Eye (tissue), 1 donor: ENCODE data around the gene ANKRD33B.
A peak's percentile ranks its signal among the peaks of the same experiment; 100 is the strongest.
"Not testable (repeated sequence)": the region's sequence is repeated elsewhere in the genome, so short reads cannot be mapped to it uniquely, and the experiment has no call there.

Experiments
- DNase-seq: peaks from one replicate; pipeline ENCODE4 v3.0.0-alpha.2; 2015

Gene ANKRD33B

DNA sequence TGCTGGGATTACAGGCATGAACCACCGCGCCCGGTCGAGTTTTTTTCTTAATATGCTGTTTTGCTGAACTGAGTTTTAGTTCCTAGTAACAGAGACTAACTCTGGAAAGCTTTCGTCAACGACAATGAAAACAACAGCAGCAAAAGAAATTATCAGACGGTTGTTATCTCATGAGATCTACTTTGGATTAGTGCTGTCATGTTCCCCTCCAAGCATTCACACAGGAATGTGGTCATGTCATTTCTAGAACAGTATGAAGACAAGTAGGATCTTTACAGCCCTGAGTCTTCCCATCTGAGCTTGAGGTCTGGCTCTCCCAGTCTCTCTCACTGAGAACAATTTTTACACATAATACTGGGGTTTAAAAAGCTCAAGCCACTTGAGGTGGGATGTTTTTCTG is 4.0 kb upstream of the ANKRD33B start:
- DNase-seq: no peak

DNA sequence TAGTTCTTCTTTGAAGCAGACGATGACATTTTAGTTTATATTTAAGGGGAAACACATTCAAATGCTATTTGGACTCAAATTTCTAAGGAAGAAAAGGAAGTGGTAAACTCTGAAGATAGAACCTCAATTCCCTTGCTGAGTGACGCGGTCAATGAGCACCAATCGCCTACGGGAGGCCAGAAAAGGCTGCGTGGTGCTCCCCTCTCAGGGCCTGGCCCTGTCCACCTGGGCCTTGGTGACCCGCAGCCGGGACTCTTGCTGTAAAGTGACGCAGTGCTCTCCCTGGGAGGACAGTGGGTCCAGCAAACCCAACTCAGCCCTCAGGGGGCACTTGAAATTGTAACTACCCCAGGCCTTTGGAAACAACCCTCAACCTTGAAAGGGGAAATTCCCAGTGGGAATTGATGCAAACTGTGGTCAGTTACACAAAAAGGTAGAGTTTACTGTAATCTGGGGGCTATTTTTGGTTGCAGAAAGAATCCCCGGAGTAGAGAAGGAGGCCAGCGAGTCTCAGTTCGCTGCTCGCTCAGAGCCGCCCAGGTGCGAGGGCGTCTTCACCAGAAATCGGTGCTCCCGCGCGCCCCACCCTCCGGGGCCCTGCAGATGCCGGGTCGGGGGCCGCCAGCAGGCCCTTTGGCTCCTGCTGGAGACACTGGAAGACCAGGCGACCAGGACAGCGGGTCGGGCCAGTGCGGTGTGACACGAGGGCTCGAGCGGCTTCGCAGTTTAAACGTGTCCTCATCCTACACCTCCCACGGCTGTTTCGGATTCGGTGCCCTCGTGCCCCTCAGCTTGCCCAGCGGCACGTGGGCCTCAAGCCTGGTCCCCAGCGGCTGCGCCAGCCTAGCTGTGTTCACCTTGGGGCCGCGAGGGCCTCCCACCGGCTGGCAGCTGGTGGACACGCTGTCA is 1.4 kb upstream of the ANKRD33B start:
- DNase-seq: no peak

DNA sequence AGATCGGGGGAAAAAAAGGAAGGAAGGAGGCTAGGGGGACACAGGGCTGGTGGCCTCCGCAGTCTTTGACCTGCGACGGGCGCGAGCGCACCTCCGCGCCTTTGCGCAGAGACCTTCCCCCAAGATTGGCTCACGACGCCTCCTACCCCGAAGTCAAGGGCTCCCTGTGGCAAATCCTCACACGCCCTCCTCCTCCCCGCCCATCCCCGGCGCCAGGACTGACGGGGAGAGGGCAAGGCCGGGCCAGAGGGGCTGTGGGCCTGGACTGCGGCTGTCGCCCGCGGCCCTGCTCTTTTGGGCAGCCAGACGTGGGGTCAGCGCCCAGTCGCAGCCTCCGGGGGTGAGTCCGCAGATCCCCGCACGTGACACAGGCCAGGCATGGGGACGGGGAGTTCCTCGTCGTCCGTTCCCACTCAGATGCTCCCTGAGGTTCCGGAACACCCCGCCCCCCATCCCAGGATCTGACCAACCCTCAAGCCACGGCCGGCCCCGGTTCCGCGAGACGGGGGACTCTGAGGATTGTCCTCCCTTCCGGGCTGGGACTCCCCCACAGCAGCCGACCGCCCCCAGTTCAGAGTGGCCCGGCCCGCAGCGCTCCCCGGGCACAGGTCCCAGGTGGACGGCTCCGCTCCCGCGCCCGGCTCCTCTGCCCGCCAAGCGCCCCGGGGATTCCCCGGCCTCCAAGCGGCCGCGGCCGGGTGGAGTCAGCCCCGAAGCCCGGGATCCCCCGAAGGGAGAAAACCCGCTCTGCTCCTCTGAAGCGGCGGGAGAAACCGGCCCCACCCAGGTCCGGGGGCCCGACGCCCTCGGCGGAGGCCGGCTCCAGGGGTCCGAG is 543 bp upstream of the ANKRD33B start:
- DNase-seq: peak; percentile 66

DNA sequence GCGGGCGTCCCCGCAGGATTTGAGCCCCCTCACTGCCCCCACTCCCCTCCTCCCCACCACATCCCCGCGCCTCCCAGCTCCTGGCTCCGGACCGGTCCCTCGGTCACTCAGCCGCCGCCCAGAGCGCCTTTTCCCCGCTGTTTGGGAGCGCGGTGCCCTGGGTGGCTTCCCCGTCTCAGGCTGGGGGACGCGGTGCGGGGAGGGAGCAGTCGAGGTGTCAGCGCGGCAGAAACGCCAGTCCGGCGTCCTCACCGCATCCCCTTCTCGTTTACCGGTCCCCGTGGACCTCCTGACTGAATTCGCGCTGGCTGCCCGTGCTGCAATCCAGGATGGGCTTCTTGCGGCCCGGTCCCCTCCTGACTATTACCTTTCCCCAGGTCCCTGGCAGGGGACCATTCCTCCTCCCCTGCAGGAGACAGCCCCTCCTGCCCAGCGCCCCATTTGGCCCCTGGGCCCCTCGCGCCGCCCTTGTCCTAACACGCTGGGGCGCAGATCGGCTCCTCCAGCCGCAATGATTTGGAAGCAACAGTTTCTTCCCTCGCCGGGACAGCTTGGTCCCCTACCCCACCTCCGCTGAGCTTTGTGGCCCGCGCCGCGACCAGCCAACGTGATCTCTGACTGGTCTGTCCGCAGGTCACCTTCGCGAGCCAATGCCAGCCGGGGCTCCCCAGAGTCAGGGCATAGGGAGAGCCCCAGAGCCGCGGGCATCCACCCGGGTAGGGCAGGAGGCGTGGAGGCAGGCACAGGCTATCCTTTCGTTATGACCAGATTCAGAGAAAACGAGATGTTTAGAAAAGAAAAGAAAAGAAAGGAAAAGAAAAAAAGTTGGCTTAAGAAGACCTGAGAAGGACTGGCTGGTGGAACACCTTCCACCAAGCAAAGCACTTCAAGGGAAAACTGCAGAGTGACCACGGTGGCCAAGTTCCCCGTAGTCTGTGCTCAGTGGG is 1.2 kb downstream of the ANKRD33B start:
- DNase-seq: peak; percentile 64

DNA sequence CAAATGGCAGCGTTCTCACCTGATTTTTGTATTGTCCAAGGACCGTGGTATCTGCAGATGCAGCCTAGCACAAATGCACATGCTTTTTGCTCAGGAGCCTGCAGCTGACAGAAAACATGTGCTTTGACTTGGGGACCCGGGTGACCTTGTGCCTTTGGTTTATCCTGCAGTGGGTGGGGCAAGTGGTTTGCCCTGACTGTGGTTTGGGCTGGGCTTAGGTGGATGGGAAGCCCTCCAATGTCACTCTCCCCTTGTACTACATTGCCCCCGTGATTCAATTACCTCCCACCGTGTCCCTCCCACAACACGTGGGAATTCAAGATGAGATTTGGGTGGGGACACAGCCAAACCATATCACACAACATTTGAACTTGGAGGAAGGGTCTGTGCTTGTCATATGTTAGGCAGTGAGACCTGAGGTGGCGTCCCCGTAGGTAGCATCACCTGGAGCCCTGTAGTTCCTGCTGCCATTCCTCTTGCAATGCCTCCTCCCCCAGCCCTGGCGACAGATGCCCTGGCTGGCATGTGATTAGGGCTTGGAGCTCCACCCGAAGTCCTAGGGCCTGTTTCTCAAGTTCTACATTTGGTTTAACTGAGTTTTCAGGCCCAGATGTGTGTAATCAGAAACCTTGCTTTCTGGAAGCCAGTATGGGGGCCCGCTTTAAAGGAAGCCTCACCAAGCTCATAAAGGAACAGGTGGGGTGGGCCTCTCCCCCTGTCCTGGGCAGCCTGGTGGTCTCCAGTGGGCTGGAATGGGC is 2.1 kb downstream of the ANKRD33B start:
- DNase-seq: no peak

DNA sequence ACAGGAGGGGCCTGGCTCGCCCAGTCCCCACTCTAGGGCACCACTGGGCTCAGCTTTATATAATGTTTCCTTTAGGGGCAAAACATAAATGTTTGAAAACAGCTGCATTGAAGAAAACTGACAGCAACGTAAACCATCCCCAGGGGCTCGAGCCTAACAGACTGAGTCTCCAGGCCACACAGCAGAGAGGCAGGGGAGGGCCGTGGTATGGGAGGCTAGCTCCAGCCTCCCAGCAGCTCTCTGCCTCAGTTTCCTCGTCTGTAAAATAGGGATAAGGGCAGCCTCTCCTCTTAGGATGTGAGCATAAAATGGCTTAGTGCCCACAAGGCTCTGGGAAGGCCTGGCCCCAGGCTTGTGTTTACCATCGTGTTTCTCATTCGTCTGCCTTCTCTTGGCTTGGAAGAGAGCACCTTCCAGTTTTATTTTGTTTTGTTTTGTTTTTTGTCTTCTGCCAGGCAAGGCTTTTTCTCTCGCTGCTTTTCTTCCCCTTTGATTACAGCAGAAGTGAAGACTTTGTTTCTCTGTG is 2.7 kb downstream of the ANKRD33B start:
- no peak for DNase-seq

DNA sequence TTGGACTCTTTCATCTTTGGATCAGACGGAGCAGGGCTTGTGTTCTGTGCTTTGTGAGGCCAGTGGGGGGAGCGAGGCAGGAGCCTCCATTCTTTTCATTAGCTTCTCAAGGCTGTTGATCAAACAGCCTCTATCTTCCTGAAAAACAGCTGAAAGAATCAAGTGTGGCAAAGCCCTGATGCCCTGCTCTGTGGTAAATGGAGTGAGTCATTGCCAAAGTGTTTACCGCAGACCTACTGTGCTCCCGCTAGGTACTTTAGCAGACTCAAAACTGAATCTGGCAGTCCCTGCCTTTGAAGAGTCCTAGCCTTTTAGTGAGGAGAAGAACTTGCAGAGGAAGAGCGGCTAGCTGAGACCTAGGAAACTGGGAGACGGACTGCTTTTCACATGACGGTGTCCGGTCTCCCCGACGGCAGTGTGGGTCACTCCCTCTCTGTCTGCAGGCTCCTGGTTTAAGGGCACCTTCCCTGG is 3.3 kb downstream of the ANKRD33B start:
- DNase-seq: no peak

DNA sequence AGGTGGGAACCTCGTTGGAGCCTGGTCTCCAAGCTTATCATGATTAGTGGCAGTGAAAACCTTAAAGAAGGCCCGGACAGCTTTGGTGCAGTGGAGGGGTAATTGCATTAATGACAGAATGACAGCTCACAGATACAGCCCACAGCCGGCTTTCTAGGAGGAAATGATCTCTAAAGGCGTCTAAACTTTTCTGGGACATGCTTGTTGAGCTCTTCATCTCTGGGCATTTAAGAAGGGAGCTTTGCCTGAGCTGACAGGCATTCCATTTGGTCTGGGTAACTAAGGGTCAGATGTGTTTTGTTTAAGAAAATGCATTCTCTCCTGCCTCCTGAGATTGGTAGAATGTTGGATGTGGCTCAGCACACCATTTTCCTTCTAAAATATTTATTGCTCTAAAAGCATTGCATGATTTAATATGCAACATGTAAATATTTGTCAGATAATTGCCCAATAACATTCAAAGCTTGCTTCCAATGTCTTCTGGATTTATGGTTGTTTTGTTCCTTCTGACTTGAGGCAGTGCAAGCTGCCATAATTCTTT is 4.0 kb downstream of the ANKRD33B start:
- peak; percentile 39 for DNase-seq

DNA sequence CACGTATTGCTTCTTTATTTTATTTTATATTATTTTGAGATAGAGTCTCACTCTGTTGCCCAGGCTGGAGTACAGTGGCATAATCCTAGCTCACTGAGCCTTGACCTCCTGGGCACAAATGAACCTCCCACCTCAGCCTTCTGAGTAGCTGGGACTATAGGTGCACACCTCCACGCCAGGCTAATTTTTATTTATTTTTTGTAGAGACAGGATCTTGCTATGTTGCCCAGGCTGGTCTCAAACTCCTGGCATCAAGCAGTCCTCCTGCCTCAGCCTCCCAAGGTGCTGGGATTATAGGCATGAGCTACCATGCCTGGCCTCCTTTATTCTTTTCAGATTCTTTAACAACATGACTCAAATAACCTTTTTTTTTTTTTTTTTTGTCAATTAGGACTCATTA is 6.7 kb downstream of the ANKRD33B start:
- not testable (repeated sequence) for DNase-seq

DNA sequence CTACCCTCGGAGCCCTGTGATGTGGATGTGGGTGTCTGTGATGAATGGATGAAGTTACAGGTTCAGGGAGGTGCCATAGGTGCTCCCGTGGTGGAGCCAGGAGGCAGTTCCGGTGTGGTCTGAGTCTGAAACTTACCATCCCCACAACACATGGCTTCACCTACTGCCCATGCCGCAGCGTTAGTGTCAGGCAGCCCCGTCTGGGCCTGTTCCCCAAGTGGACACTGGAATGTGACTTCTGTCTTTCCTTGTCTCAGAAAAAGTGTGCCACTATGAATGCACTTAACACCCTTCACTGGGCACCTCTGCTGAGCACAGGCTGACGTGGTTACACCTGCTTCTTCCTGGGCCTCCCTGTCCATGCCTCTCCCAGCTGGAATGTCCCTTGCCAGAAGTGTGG is 8.6 kb downstream of the ANKRD33B start:
- no peak for DNase-seq

DNA sequence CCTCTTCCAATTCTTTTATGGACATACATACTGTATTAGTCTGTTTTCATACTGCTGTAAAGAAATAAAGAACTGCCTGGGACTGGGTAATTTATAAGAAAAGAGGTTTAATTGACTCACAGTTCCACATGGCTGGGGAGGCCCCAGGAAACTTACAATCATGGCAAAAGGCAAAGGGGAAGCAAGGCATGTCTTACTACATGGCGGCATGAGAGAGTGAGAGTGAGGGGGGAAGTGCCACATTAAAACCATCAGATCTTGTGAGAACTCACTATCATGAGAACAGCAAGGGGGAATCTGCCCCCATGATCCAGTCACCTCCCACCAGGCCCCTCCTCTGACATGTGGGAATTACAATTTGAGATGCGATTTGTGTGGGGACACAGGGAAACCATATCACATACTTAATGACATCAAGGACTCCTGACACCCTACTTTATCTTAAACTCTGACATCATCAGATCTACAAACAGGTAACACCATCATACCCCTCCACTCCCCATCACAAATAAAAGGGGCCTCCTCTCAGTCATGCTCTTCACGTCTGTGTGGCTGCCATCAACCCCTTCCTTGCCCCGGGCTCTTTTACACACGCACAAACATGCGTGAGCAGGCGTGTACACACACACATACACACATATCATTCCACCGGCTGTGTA is 9.7 kb downstream of the ANKRD33B start:
- no peak for DNase-seq

DNA sequence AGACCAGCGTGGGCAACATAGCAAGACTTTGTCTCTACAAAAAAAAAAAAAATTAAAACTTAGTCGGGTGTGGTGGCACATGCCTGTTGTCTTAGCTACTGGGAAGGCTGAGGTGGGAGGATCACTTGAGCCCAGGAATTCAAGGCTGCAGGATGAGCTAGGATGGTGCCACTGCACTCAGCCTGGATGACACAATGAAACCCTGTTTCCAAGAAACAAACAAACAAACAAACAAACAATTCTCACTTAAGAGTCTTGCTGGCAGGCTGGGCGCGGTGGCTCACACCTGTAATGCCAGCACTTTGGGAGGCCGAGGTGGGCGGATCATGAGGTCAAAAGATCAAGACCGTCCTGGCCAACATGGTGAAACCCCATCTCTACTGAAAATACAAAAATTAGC is 11.0 kb downstream of the ANKRD33B start:
- not testable (repeated sequence) for DNase-seq

DNA sequence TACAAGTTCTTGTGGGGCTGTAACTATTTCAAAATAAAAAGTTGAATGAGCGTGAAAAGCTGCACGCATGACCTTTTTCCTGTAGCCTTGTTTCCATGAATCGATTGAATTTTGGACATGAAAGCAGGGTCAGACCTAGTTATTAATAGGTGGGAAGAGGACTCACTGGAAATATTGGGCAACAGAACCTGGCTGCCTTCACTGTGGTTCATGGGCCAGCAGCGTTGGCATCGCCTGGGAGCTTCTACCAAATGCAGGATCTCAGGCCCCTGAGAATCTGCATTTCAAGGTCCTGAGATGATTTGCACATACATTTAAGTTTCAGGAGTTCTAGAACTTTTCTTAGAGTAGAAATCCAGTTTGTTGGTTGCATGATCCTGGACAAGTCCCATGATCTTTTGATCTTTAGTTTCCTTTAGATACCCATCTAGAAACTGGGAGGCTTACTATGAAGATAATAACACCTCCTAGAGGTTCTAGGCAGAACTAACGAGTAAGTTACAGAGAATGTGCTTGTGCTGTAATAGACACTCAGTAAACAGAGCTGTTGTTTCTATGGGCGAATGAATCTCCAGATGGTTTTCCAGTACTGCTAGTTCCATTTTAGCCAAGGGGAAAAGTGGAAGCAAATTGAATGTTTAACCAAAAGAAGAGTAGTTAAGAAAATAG is 12.4 kb downstream of the ANKRD33B start:
- DNase-seq: no peak

DNA sequence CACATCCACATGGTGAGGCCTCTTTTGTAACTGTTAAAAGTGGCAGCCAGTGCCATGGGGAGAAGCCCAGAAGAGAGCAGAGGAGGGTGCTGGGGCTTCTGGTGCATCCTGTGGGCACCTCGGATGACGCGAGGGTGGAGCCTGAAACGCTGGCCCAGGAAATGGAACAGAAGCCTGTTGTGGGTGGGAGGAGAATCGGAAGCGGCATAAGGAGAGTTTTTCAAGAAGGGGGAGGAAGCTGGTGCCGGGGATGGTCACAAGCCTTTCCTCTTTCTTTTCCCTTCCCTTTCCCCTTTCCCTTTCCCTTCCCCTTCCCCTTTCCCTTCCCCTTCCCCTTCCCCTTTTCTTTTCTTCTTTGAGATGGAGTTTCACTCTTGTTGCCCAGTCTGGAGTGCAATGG is 12.9 kb downstream of the ANKRD33B start:
- no peak for DNase-seq

DNA sequence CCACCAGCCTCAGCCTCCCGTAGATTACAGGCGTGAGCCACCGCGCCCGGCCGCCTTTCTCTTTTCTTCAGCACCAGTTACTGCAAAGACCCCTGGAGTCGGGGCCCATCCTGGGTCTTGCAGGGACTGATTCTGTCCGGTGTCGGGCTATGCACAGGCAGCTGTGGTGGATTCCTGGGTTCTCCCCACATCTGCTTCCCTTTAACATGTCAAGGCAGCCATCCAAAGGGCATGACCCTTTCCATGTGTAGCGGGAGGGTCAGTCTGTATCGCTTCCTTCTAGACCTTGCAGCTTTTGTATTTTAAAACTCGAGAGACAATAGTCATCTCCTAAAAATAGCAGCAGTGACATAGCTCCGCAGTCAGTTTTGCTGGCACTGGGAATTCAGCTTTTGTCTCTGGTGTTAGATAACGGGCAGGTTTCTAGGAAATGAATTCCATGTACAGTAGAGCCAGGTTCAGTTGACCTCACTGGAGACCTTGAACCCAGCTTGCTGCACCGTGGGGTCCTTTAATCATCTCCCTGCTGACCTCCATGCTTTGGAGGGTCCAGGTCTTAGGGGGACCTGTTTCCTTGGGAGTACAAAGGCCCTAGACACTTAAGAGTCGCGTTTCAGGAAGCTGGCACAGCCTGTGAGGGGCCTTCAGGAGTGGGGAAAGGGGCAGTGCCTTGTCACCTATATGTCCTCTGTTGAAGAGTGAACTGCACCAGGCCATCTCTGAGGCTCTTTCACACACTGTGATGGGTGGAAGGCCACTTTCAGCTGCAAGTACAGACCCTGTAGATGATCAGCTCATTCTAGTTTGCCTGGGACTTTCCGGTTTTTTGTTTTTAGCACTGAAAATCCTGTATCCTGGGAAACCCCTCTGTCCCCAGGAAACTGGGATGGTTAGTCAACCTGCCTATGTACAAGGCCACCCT is 13.8 kb downstream of the ANKRD33B start:
- no peak for DNase-seq

DNA sequence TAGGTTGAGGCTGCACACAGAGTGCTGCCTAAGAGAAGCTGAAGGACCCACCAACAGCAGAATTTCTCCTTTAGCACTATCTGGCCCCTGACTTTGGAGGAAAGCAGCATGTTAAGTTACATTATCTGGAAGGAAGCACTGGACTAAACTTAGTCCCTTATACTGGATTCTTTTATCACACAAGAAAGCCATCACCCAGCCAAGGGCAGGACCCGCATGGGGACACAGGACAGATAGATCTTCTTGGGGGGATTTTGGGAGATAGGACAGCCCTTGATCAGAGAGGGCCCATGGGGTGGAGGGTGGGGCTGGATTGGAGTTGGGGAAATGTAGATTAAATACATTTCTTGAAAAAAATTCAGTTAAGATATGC is 14.4 kb downstream of the ANKRD33B start:
- no peak for DNase-seq

DNA sequence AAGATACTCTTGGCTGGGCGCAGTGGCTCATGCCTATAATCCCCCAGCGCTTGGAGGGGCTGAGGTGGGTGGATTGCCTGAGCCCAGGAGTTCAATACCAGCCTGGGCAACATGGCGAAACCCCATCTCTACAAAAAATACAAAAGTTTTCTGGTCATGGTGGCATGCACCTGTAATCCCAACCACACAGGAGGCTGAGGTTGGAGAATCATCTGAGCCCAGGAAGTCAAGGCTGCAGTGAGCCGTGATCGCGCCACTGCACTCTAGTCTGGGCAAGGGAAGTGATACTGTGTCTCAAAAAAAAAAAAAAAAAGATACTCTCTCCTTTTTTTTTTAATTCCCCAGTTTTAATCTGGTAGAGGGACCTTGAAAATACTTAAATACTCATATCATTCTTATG is 15.0 kb downstream of the ANKRD33B start:
- DNase-seq: no peak

DNA sequence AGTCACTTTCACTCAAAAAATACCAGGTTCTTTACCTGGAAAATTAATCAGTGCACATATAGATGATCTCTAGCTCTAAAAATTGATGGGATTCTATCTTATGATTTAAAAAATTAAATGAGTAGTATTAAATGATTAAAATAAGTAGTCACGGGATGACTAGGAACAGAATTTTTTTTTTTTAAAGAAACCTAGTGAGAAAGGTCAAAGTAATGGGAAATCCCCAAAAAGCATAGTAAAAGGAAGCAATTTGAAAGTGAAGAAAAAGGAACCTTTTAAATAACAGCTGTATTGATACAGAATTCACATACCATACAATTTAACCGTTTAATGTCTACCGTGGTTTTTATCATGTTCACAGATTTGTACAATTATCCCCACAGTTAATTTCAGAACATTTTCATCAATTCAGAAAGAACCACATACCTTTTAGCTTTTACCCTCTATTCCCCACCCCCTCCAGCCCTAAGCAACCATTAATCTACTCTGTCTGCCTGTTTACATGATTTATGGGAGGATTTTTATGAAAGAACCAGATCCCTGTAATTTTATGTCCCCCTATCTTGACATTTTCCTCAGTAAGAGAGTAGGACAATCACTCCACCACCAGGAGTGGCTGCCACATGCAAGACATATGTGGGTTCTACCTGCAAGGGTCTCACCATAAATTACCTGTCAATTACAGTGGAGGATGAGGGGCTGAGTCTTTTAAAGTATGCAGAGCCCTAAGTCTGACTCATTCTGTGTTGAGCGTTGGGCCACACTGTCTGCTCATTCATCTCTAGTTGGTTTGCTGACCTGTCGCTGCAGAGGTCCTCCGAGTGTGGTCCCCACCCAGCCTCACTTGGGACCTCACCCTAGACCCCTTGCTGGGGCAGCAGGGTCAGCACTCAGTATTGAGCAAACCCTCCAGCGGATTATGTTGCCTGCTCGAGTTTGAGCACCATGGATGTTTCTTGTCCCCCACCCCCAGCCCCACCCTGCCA is 16.0 kb downstream of the ANKRD33B start:
- no peak for DNase-seq
